ENCODE measurements around the gene ASXL3.

The ASXL3 gene

GRCh38 chr18:33699372-33699771 is 121.4 kb downstream of the ASXL3 start:
- H3K4me3 ChIP-seq (ENCODE audit: insufficient read length, low read depth): no peak overlapping the region
- no peak for DNase-seq (ENCODE audit: low read depth, low spot score)
- H3K4me1 ChIP-seq (ENCODE audit: insufficient read depth, insufficient read length): no peaks in the 10 kb centered on the region
- no peak overlapping the region for H3K9ac ChIP-seq (ENCODE audit: insufficient read length, low read depth)
- H3K27me3 ChIP-seq (ENCODE audit: insufficient read depth, insufficient read length): no peaks in the 10 kb centered on the region
- no peaks in the 10 kb centered on the region for H3K36me3 ChIP-seq (ENCODE audit: insufficient read depth, insufficient read length, low read length)
- H3K9me3 ChIP-seq (ENCODE audit: insufficient read depth, low read length): no peaks in the 10 kb centered on the region
- TF ChIP-seq YY1 (IDR thresholded peaks at IDR 0.05; ENCODE audit: insufficient read depth, insufficient read length): no peak
- no peak for TF ChIP-seq SUZ12 (IDR thresholded peaks at IDR 0.05; ENCODE audit: extremely low read depth, insufficient read depth, insufficient read length)
- TF ChIP-seq ZNF274 (IDR thresholded peaks at IDR 0.05; ENCODE audit: low read depth, low read length): no peak

- Histone ChIP-seq H3K4me3 (ENCODE audit: insufficient read length, low read depth) (no peak overlapping the region), H3K9me3 (ENCODE audit: insufficient read depth, low read length) (no peaks in the 10 kb centered on the region), H3K4me1 (ENCODE audit: insufficient read depth, insufficient read length) (no peaks in the 10 kb centered on the region), H3K36me3 (ENCODE audit: insufficient read depth, insufficient read length, low read length) (no peaks in the 10 kb centered on the region), H3K9ac (ENCODE audit: insufficient read length, low read depth) (no peak overlapping the region), H3K27me3 (ENCODE audit: insufficient read depth, insufficient read length) (no peaks in the 10 kb centered on the region)
- DNase-seq (ENCODE audit: low read depth, low spot score): no peak
- no peak for TF ChIP-seq YY1 (IDR thresholded peaks at IDR 0.05; ENCODE audit: insufficient read depth, insufficient read length)
- TF ChIP-seq ZNF274 (IDR thresholded peaks at IDR 0.05; ENCODE audit: low read depth, low read length): no peak
- no peak for TF ChIP-seq SUZ12 (IDR thresholded peaks at IDR 0.05; ENCODE audit: extremely low read depth, insufficient read depth, insufficient read length)
Measured at GRCh38 chr18:33700513-33700976, 122.5 kb downstream of the ASXL3 start.

GRCh38 chr18:33702625-33703024 is 124.6 kb downstream of the ASXL3 start:
- Histone ChIP-seq H3K4me1 (ENCODE audit: insufficient read depth, insufficient read length) (no peaks in the 10 kb centered on the region), H3K4me3 (ENCODE audit: insufficient read length, low read depth) (no peak overlapping the region), H3K27me3 (ENCODE audit: insufficient read depth, insufficient read length) (no peaks in the 10 kb centered on the region), H3K9me3 (ENCODE audit: insufficient read depth, low read length) (no peaks in the 10 kb centered on the region), H3K36me3 (ENCODE audit: insufficient read depth, insufficient read length, low read length) (no peaks in the 10 kb centered on the region), H3K9ac (ENCODE audit: insufficient read length, low read depth) (no peak overlapping the region)
- no peak for DNase-seq (ENCODE audit: low read depth, low spot score)
- TF ChIP-seq ZNF274 (IDR thresholded peaks at IDR 0.05; ENCODE audit: low read depth, low read length) (no peak), SUZ12 (IDR thresholded peaks at IDR 0.05; ENCODE audit: extremely low read depth, insufficient read depth, insufficient read length) (no peak), YY1 (IDR thresholded peaks at IDR 0.05; ENCODE audit: insufficient read depth, insufficient read length) (no peak)

GRCh38 chr18:33706391-33706790 is 128.4 kb downstream of the ASXL3 start:
- DNase-seq (ENCODE audit: low read depth, low spot score): no peak
- no peak overlapping the region for H3K4me3 ChIP-seq (ENCODE audit: insufficient read length, low read depth)
- no peaks in the 10 kb centered on the region for H3K9me3 ChIP-seq (ENCODE audit: insufficient read depth, low read length)
- no peaks in the 10 kb centered on the region for H3K27me3 ChIP-seq (ENCODE audit: insufficient read depth, insufficient read length)
- H3K36me3 ChIP-seq (ENCODE audit: insufficient read depth, insufficient read length, low read length): no peaks in the 10 kb centered on the region
- TF ChIP-seq YY1 (IDR thresholded peaks at IDR 0.05; ENCODE audit: insufficient read depth, insufficient read length): no peak
- TF ChIP-seq ZNF274 (IDR thresholded peaks at IDR 0.05; ENCODE audit: low read depth, low read length): no peak
- TF ChIP-seq SUZ12 (IDR thresholded peaks at IDR 0.05; ENCODE audit: extremely low read depth, insufficient read depth, insufficient read length): no peak
- H3K9ac ChIP-seq (ENCODE audit: insufficient read length, low read depth): no peak overlapping the region
- no peaks in the 10 kb centered on the region for H3K4me1 ChIP-seq (ENCODE audit: insufficient read depth, insufficient read length)

GRCh38 chr18:33708876-33709275 is 130.9 kb downstream of the ASXL3 start:
- no peaks in the 10 kb centered on the region for H3K4me1 ChIP-seq (ENCODE audit: insufficient read depth, insufficient read length)
- H3K36me3 ChIP-seq (ENCODE audit: insufficient read depth, insufficient read length, low read length): no peaks in the 10 kb centered on the region
- no peak overlapping the region for H3K9ac ChIP-seq (ENCODE audit: insufficient read length, low read depth)
- H3K9me3 ChIP-seq (ENCODE audit: insufficient read depth, low read length): no peaks in the 10 kb centered on the region
- no peaks in the 10 kb centered on the region for H3K27me3 ChIP-seq (ENCODE audit: insufficient read depth, insufficient read length)
- DNase-seq (ENCODE audit: low read depth, low spot score): no peak
- no peak overlapping the region for H3K4me3 ChIP-seq (ENCODE audit: insufficient read length, low read depth)
- TF ChIP-seq ZNF274 (IDR thresholded peaks at IDR 0.05; ENCODE audit: low read depth, low read length) (no peak), YY1 (IDR thresholded peaks at IDR 0.05; ENCODE audit: insufficient read depth, insufficient read length) (no peak), SUZ12 (IDR thresholded peaks at IDR 0.05; ENCODE audit: extremely low read depth, insufficient read depth, insufficient read length) (no peak)

- no peak overlapping the region for H3K4me3 ChIP-seq (ENCODE audit: insufficient read length, low read depth)
- TF ChIP-seq ZNF274 (IDR thresholded peaks at IDR 0.05; ENCODE audit: low read depth, low read length) (no peak), SUZ12 (IDR thresholded peaks at IDR 0.05; ENCODE audit: extremely low read depth, insufficient read depth, insufficient read length) (no peak), YY1 (IDR thresholded peaks at IDR 0.05; ENCODE audit: insufficient read depth, insufficient read length) (no peak)
Measured at GRCh38 chr18:33710269-33710668, 132.2 kb downstream of the ASXL3 start.

GRCh38 chr18:33711514-33711913 is 133.5 kb downstream of the ASXL3 start:
- no peaks in the 10 kb centered on the region for H3K4me1 ChIP-seq (ENCODE audit: insufficient read depth, insufficient read length)
- TF ChIP-seq YY1 (IDR thresholded peaks at IDR 0.05; ENCODE audit: insufficient read depth, insufficient read length) (no peak), SUZ12 (IDR thresholded peaks at IDR 0.05; ENCODE audit: extremely low read depth, insufficient read depth, insufficient read length) (no peak)
- no peaks in the 10 kb centered on the region for H3K27me3 ChIP-seq (ENCODE audit: insufficient read depth, insufficient read length)
- H3K4me3 ChIP-seq (ENCODE audit: insufficient read length, low read depth): no peak overlapping the region
- H3K36me3 ChIP-seq (ENCODE audit: insufficient read depth, insufficient read length, low read length): no peaks in the 10 kb centered on the region
- no peak for DNase-seq (ENCODE audit: low read depth, low spot score)
- no peaks in the 10 kb centered on the region for H3K9me3 ChIP-seq (ENCODE audit: insufficient read depth, low read length)
- H3K9ac ChIP-seq (ENCODE audit: insufficient read length, low read depth): no peak overlapping the region

More at GRCh38 chr18:33710269-33710668, 132.2 kb downstream of the ASXL3 start:
- no peak for DNase-seq (ENCODE audit: low read depth, low spot score)
- Histone ChIP-seq H3K9ac (ENCODE audit: insufficient read length, low read depth) (no peak overlapping the region), H3K36me3 (ENCODE audit: insufficient read depth, insufficient read length, low read length) (no peaks in the 10 kb centered on the region), H3K9me3 (ENCODE audit: insufficient read depth, low read length) (no peaks in the 10 kb centered on the region), H3K27me3 (ENCODE audit: insufficient read depth, insufficient read length) (no peaks in the 10 kb centered on the region), H3K4me1 (ENCODE audit: insufficient read depth, insufficient read length) (no peaks in the 10 kb centered on the region)

Measured in NT2/D1 (cell line).